Lower leg skin (tissue), 4 donors: Measurements from ENCODE around the gene RARB. TPM values are rescaled to one million over a fixed set of nuclear protein-coding genes. Genes with fewer than 3 reads are reported as not detected.

ENCODE experiments used
- DNase-seq, 2 donors: peaks; one replicate each; pipeline ENCODE4 v3.0.0-alpha.2; 2019; ENCODE audit warnings: low spot score in 2 of 2
- H3K4me3 ChIP-seq: fragments of 200-600 bp; sonication (generic); 2 replicates; pipeline ENCODE4 v1.5.1; 2017; ENCODE audit warnings: mild to moderate bottlenecking, low read depth; ENCODE audit not compliant: poor library complexity, severe bottlenecking
- POLR2A ChIP-seq, 2 donors: fragments of 450-650 bp; IDR thresholded peaks; one replicate each; pipeline ENCODE4 v1.6.1; 2016 to 2017; ENCODE audit warnings: antibody characterized with exemption in 2 of 2, mild to moderate bottlenecking in 1 of 2, moderate library complexity in 1 of 2
- WGBS, 2 donors: methylation state at CpG; one replicate each; pipeline ENCODE4 v1.1.5; 2018; 5-methylcytosine and 5-hydroxymethylcytosine counted together
- intact Hi-C: fragments of 100-400 bp; cut with DNase I; formaldehyde crosslinking; loops from one replicate; pipeline ENCODE4 v1.15.0; 2023; ENCODE audit warnings: low total_unique reads
- total RNA-seq, 4 donors: library from RNA; depleted of rRNA; stranded (reverse); fragments of >200 nt; gene quantifications; one replicate each; pipeline ENCODE4 v1.1.0, GENCODE V29; 2016
- TF ChIP-seq, protein P1 (sequence below), 3 donors: fragments of 450-650 bp; IDR thresholded peaks; one replicate each; pipeline ENCODE4 v1.5.1; 2016; ENCODE audit warnings: antibody characterized with exemption in 3 of 3, mild to moderate bottlenecking in 3 of 3, moderate library complexity in 2 of 3

RARB gene
- total RNA-seq, 4 donors from 2014 or later, result 0.34 to 6.5 (median 4.4) TPM; not detected in 1

GRCh38 chr3:25575001-25575400, 146.9 kb downstream of the RARB start:
- DNase-seq, result no peak
- WGBS, 2 donors, result 94 to 95% methylated on average over 12 of the region's 12 CpGs
- TF ChIP-seq POLR2A (IDR thresholded peaks at IDR 0.05), result no peak
- TF ChIP-seq, protein P1, sequence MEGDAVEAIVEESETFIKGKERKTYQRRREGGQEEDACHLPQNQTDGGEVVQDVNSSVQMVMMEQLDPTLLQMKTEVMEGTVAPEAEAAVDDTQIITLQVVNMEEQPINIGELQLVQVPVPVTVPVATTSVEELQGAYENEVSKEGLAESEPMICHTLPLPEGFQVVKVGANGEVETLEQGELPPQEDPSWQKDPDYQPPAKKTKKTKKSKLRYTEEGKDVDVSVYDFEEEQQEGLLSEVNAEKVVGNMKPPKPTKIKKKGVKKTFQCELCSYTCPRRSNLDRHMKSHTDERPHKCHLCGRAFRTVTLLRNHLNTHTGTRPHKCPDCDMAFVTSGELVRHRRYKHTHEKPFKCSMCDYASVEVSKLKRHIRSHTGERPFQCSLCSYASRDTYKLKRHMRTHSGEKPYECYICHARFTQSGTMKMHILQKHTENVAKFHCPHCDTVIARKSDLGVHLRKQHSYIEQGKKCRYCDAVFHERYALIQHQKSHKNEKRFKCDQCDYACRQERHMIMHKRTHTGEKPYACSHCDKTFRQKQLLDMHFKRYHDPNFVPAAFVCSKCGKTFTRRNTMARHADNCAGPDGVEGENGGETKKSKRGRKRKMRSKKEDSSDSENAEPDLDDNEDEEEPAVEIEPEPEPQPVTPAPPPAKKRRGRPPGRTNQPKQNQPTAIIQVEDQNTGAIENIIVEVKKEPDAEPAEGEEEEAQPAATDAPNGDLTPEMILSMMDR (IDR thresholded peaks at IDR 0.05), result no peak
- intact Hi-C loops, result no loop called here
- H3K4me3 ChIP-seq, result no peak overlapping the region

- H3K4me3 ChIP-seq, result no peak overlapping the region
- WGBS, 2 donors, result 66 to 83% methylated on average over 4 of the region's 4 CpGs
- TF ChIP-seq, protein P1 (IDR thresholded peaks at IDR 0.05), result no peak
- no peak for TF ChIP-seq POLR2A (IDR thresholded peaks at IDR 0.05)
- DNase-seq, result no peak
- intact Hi-C loops, result no loop called here
Measured at GRCh38 chr3:25576146-25576545, 148.1 kb downstream of the RARB start.

DNA sequence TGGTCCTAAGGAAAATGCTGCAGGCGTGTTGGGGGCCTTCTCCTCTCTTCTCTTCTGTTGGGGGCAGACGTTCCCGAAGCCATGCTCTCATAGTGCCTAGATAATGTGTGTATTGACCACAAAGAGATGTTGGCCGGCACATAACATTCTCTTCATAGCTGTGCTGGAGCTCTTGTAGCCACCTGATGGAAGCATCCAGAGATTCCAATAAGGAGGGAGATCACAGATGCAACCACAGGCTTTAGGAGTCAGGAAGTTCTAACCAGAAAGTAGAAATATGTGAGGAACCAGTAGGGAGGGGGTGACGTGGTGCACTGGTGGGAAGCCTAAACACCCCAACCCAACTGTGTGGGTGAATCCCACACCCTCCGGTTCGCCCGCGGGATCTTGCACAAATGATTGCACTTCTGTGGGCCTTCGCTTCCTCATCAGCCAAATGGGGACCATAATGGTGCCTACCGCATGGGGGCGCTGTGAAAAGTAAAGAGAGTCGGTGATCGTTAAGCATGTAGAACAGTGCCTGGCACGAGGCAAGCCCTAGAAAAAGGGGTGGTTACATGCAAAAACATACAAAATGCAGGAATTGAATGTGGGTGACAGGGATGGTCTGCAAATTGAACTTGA, 148.9 kb downstream of the RARB start:
- DNase-seq, result no peak
- intact Hi-C loops, result no loop called here
- TF ChIP-seq, protein P1 (IDR thresholded peaks at IDR 0.05), result no peak
- no peak for TF ChIP-seq POLR2A (IDR thresholded peaks at IDR 0.05)
- H3K4me3 ChIP-seq, result no peak overlapping the region
- WGBS, 2 donors, result 81 to 93% methylated on average over 15 of the region's 15 CpGs

- TF ChIP-seq, protein P1 (IDR thresholded peaks at IDR 0.05), result no peak
- no peak for TF ChIP-seq POLR2A (IDR thresholded peaks at IDR 0.05)
- intact Hi-C loops, result no loop called here
- WGBS, 2 donors, result 94 to 96% methylated on average over 10 of the region's 10 CpGs
Measured at GRCh38 chr3:25578059-25578458, 150.0 kb downstream of the RARB start.

DNA sequence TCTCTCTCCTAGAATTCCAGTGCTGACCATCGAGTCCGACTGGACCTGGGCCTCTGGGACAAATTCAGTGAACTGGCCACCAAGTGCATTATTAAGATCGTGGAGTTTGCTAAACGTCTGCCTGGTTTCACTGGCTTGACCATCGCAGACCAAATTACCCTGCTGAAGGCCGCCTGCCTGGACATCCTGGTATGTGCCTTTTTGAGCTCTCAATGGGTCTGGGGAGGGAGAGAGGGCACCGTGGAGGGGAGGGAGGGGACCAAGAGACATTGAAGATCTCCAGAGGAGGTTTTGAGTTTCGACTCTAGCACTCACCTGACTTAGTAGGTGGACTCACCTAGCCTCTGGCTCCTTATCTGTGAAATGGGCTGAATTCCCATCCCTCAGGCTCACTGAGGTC, 152.5 kb downstream of the RARB start:
- 83 to 84% methylated on average over 8 of the region's 8 CpGs for WGBS, 2 donors
- intact Hi-C loops, result no loop called here
- no peak for TF ChIP-seq POLR2A (IDR thresholded peaks at IDR 0.05)
- DNase-seq, result no peak
- no peak overlapping the region for H3K4me3 ChIP-seq

More at GRCh38 chr3:25578059-25578458, 150.0 kb downstream of the RARB start:
- no peak overlapping the region for H3K4me3 ChIP-seq
- no peak for DNase-seq

DNA sequence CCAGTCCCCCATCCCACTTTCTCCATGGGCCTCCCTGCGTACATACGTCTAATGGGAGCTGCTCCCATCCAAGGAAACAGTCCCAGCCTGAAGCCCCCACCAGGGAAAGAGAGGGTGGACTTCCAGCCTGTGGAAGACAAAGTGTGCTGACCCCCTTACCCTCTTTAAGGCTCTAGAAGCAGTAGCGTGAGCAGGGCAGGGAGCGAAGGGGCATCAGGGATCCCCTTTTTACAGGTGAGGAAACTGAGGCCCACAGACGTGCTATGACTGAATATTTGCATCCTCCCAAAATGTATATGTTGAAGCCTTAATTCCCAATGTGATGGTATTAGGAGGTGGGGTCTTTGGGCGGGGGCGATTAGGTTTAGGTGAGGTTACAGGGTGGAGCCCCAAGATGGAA, 153.3 kb downstream of the RARB start:
- no peak for DNase-seq
- no peak overlapping the region for H3K4me3 ChIP-seq
- intact Hi-C loops, result no loop called here
- 97 to 98% methylated on average over 7 of the region's 7 CpGs for WGBS, 2 donors
- no peak for TF ChIP-seq POLR2A (IDR thresholded peaks at IDR 0.05)
- TF ChIP-seq, protein P1 (IDR thresholded peaks at IDR 0.05), result no peak
